Inflammatory macrophage treated with lipopolysaccharide for 1 hour (primary cell): ENCODE results near the gene COL8A2.

Experiments
- DNase-seq, 2 donors: peaks; one replicate each; pipeline ENCODE4 v3.0.0-alpha.2; 2020 to 2022

COL8A2 gene

DNA sequence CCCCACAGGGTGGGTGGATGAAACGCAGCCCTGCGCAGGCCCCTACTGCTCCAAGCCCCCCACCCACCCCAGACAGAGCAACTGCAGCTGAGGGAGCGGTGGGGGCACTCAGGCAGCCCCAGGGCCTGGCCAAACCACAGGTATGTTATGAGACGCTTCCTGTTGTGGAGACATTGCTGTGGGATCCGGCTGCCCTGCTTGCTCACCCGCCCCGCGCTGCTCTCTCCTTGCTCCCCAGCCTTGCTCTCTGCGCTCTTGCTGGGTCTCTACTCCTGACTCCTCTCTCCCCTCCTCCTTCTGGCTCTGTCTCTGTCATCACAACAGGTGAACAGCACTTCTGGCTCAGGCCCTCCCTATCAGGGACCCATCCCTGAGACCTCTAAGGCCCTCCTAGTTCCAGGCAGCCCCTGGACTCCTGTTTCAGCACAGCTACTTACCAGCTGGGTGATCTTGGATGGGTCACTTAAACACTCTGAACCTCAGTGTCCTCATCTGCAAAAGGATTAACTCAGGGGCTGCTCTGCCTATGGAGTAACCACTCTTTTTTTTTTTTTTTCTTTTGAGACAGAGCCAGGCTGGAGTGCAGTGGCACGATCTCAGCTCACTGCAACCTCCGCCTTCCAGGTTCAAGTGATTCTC lies 15.9 kb downstream of the COL8A2 start:
- DNase-seq = no peak

DNA sequence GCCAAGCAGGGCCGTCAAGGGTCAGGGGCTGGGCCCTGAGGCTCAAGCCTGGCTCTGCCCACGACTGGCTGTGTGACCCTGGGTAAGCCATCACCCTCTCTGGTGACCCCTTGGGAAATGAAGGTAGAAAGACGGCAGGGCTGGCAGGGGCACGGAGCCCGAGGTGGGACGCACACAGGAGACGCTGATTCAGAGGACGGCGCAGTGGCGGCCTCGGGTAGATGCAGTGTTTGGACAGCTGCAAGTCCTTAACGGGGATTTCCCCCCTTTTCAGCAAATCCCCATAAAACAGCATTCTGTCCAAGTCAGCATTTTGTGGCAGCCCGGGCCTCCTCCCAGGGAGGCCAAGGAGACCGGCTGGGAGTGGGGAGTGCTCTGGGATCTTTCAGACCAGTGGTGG lies 16.7 kb downstream of the COL8A2 start:
- DNase-seq = no peak

DNA sequence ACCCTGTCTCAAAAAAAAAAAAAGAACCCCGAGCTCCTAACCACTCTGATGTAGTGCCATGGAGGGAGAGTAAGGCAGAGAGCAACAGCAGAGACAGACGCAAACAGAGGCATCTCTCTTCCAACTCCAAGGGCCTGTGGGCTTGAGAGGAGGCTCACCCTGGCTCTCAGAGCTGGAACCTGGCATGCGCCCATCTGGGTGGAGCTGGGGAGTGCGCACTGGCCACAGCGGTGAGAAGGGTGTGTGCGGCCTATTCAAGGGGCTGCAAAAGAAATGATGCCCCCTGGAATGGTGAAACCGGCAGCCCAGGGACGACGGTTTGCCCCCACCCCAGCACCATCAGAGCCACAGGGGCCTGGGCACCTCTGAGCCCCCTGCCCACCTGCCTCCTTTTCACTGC lies 17.6 kb downstream of the COL8A2 start:
- DNase-seq = no peak

DNA sequence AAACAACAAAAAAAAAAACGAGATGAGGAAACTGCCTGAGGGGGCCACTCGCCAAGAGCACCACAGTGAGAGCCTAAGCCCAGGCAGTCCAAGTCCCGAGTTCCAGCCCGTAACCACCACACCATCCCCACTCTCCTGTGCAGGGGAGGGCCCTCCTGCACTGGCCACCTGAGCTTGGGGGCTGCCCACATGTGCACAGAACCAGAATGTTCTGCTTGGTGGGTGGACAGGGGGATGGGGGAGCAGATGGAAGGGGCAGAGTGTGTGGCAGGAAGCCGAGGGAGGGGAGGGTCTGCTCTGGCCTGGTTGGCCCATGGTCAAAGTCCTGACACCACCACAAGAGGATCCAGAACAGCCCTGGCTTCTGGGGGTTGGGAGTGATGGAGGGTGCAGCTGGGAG lies 18.8 kb downstream of the COL8A2 start:
- no peak for DNase-seq

DNA sequence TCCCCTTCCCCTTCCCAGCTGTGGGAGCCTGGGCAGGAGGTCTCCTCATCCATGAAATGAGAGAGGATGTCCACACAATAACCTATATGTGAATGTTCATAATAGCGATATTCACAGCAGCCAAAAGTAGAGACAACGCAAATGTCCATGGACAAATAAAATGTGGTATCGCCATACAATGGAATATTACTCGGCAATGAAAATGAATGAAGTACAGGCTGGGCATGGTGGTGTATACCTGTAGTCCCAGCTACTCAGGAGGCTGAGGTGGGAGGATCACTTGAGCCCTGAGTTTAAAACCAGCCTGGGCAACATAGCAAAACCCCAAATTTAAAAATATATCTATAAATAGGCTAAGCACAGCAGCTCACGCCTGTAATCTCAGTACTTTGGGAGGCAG lies 23.5 kb downstream of the COL8A2 start:
- DNase-seq = no peak

DNA sequence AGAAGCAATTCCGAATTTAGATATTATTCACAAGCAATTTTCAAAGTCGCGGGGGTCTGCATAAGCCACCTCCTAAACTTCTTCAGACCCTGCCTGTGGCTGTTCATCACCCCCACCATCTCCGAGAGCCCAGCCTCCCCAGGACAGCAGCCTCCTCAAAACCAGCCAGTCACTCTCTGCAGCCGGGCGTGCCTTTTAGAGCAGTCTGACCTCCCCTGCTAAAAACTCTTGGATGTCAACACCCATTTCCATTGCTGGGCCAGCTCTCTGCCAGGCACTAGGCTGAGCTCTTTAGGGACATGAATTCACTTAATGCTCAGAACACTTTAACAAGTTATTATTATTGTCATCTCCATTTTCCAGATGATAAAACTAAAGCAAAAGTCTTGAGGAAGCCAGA lies 24.6 kb downstream of the COL8A2 start:
- DNase-seq = no peak

DNA sequence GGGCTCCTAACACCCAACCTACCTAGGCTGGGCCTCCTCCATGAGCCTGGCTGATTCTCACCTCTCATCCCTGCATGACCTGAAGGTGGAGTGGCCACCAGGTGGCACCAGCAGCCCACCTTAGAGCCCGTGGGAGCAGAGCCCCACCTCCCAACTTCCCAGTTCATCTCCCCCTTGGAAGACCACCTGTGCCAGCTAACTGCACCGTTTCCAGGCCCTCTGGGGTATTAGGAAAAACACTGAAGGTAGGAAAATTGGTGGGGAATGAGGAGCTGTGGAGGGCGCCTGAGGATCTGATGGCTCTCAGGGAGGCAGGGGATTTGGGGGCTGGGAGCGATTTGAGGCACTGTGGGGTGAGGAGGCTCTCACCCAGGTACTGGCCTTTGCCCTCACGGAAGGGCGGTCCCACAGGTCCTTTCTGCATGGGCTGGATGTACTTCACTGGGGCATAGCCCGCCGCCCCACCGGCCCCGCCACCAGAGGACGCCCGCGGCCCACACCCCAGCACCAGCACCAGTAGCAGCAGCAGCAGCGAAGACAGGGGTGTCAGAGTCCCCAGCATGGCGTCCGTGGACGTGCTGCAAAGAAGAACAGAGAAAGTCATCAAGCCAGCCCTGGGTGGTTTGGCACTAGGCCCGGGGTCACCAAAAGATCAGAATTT lies 25.2 kb downstream of the COL8A2 start:
- peak in 1 of 2 donors; percentile 83 for DNase-seq

DNA sequence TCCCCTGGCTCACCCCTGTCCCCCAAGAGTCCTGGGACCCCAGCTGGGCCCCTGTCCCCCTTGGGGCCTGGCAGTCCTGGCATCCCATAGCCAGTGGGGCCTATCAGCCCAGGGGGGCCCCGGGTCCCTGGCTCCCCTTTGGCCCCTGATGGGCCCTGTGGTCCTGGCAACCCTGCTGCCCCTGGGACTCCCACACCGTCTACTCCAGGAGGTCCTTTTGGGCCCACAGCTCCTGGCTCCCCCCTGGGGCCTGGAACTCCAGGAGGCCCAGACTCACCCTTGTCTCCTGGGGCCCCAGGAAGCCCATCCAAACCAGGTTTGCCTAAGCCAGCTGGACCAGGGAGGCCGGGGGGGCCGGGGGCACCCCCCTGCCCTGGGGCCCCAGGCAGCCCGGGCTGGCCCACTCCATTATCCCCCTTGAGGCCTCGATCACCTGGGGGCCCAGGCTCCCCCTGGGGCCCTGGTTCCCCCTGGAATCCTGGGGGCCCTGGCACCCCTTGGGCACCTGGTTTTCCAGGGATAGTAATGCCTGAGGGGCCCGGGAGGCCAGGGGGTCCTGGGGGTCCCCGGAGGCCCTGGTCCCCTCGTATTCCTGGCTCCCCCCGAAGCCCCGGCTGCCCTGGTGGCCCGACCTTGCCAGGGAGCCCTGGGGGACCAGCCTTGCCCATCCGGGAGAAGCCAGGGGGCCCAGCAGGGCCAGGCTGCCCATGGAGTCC lies 26.2 kb downstream of the COL8A2 start:
- no peak for DNase-seq

DNA sequence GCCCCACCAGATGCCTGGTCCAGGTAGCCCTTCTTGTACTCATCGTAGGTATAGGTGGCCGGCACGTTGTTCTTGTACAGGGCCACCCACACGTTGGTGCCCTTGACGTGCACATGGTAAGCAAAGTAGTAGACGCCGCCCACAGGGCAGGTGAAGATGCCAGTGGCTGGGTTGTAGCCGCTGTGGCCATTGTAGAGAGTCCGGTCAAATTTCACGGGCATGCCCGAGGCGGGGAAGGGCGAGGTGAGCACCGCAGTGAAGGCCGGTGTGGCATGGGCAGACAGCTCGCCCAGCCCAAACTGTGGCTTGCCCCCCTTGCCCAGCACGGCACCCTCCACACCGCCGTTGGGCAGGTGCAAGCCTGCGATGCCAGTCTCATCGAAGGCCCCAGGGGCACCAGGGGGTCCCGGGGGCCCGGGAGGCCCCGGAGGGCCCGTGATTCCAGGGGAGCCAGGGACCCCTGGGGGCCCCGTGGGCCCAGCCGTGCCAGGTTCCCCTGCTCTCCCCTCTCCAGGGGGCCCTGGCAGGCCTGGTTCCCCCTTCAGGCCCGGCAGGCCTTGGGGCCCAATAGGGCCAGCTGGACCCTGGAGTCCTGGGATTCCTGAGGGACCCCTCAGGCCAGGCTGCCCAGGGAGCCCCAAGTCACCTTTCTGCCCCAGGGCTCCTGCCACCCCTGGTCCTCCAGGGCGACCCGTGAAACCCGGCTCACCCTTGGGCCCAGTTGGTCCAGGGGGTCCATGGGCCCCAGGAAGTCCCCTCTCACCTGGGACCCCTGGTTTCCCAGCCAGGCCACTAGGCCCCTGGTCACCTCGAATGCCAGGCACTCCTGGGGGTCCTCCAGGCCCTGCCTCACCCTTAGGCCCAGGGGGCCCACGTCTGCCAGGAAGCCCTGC lies 27.1 kb downstream of the COL8A2 start:
- no peak for DNase-seq

DNA sequence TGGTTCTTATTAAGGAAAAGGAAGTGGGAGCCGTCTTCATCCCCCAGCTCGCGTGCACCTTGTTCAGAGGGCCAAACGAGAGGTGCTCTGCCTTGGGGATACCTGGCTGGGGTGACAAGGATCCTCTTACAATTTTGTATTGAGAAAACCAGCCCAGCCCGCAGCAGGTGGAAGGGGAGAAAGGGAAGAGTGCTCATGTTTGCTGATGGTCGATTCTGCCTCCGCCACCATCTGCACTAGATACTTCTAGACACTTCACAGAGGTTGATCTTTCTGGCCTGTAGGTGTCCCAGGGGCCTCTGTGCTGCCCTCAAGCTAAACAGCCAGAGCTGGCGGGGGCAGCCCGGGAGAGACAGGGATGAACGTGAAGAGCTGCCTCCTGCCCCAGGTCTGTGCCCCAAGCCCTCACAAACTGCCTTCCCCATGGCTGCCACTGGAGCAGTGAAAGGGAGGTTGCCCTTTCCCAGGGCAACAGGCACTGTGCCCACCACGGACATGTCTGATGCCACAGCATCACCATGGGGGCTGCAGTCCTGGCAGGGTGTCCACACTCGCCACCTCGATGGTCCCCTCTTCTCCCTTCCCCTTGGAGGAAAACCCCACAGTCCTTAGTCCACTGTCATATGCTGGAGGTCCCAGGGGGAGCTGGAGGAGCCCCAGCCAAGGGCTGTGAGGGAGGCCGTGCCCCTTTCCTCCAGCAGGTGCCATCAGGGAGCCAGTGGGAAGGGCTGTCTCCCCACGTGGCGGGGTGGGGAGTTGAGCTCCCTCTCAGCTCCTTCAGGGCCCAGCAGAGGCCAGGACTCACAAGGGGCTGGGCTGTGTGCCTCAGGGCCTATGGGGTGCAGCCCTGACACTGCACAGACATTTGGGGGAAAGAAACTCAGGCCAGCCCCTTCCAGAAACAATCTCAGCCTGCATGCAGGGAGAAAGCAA lies 28.3 kb downstream of the COL8A2 start:
- DNase-seq = no peak

DNA sequence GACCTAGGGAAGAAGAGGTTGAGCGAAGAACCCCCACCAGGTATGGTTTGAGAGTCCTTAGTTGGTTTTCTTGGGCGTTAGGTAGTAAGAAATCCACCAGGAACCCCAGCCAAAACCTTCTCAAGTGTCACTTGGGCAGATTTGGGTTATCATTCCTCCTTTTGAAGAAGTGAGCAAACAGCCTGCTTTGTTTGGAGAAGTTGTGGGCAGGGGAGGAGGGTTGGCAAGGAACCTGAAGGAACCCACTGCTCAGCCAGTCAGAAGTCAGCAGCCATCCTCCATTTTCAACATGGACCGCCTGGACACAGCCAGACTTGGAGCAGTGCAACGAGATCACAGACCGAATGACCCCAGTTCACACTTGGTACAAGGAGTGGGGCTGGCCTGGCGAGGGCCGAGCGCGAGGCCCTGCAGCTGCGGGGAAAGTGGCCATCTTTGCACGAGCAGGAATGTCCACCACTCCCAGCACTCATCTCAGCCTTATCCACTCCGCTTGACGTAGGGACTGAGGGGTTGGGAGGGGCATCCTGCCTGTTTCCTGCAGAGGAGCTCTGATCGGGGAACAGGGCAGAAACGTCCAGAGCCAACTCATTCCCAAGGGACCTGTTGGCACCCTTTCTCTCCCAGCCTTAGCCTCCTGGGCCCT lies 29.1 kb downstream of the COL8A2 start:
- peak; percentile 56 to 64 for DNase-seq

DNA sequence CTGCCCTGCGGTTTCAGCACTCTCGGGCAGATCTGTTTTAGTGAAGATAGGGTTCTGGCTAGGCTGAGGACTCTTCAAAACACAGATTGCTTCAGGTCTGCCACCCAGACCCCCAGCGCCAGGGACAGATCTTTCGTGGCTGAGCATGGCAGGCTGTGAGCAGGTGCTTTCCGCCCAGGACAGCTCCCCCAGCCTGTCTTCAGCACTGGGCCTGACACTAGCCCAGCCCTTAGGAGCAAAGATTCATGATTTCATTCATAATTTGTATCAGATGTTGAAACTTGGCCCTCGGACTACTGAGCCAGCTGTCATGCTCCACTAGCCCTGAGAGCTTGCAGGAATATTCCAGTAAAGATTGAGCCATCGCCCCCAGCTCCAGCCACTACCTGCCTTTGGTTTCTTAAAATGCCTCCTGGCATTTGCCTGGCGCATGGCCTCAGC lies 30.4 kb downstream of the COL8A2 start:
- no peak for DNase-seq

DNA sequence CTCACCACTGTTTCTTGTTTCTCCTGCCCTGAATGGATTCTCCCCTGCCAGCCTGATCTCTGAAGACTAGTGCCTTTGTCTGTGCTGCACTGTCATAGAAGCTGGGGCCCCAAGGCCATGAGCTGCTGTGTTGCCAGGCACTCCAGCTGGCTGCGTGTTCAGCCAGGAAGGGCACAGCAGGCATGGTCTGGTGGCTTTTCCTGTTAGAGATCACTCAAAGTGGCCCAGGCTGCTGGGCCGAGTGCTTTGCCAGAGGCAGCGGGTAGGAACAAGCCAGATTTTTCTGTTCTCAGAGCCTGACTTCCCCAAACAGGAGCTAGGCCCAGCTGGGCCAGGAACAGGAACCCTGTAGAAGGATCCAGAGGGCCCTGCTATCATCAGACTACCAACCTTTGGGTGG lies 31.1 kb downstream of the COL8A2 start:
- DNase-seq = no peak

DNA sequence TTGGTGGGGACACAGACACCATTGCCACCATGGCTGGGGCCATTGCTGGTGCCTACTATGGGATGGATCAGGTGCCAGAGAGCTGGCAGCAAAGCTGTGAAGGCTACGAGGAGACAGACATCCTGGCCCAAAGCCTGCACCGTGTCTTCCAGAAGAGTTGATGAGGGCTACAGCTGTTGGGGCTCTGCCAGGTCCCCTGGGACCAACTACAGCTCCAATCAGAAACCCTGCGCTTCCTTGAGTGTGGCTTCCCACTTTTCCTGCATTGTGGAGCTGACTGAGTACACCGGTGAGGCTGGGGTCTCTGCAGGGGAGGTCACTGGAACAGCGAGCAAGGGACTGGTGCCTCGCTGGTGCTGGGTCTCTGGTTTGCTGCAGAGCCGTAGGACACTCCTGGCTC lies 31.8 kb downstream of the COL8A2 start:
- no peak for DNase-seq

DNA sequence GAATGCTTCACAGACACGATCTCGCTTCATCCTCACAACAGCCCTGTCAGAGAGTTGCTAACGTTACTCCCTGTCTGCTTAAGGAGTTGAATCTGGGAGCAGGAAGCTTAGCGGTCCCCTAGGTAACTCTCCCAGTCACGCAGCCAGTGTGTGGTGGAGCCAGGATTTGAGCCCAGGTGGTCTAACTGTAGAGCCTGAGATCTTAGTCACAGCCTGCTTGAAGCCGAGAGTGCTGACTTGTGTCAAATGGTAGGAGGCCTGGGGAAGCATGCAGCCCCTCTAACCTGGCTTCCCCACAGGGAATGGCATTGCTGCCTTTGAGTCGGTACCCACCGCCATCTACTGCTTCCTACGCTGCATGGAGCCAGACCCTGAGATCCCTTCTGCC lies 32.2 kb downstream of the COL8A2 start:
- DNase-seq = no peak

DNA sequence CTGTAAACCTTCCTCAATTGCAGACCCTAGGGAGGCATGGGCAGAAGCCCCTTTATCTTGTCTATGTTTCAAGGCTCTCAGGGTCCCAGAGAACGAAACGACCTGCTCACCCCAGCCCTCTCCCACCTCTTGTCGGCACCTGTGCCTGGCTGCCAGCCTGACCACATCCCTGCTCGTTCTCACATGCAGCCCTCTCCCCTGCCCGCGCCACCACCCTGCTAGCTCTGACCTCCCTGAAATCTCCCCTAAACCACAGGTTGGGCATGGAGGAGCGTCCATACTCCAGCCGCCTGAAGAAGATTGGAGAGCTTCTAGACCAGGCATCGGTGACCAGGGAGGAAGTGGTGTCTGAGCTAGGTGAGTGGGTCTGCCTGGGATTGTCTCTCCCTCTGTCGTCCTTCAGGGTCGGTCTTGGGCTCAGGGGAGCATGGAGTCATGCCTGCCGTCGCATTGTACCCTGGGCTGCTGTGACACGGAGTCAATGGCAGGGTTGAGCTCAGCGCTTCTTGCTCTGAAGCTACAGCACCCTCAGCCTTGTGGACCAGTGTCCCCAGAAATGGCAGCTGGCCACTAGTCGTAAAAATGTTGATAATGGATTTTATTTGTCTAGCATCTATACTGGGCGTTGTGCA lies 32.7 kb downstream of the COL8A2 start:
- no peak for DNase-seq

DNA sequence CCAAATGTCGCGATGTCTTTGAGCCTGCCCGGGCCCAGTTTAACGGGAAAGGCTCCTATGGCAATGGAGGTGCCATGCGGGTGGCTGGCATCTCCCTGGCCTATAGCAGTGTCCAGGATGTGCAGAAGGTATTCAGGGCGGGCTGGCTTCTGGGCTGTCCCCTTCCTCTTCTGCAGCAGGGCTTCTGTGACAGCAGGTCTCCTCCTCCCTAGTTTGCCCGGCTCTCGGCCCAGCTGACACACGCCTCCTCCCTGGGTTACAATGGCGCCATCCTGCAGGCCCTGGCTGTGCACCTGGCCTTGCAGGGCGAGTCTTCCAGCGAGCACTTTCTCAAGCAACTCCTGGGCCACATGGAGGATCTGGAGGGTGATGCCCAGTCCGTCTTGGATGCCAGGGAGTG lies 33.3 kb downstream of the COL8A2 start:
- no peak for DNase-seq

DNA sequence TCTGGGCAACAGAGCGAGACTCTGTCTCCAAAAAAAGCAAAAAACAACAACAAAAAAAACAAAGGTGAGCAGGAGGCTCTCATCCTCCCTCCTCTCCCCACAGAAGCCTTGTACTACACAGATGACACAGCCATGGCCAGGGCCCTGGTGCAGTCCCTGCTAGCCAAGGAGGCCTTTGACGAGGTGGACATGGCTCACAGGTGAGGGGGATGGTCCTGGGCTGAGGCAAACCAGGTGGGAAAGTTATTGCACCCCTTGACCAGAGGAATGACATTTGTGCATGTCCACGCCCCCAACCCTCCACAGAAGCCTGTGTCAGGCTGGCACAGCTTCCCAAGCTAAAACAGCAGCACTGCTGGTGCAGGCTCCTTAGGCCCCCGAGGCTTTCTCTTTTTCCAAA lies 33.9 kb downstream of the COL8A2 start:
- no peak for DNase-seq

DNA sequence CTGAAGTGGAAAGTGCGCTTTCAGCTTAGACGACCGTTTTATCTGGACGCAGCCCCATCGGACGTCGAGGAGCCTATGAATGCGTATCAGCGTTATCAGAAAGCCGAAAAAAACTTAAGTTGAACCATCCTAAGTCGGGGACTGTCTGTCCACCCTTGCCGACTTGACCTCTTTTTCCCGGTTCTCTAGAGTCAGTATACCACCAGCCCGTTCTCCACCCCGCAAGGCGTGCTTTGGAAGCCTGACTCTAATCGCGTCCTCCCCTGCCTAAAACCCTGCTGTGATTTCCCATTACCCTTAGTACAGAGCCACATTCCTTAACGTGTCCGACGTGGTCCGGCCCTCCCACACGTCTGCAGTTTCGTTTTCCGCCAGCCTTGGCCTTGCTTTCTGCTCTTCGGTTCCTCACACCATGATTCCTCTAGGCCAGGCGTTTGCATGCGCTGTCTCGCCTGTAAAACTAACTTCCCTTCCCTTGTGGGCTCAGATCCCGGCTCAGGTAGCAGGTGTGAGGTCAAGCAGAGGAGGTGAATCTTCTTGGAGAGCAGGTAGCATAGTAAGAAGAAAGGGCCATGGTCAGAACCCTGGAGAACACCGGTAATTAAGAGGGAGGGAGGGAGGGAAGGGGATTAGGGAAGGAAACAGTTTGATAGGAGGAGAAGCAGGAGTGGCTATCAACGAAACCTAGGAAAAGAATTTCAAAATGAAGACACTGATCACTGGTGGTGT lies 35.5 kb downstream of the COL8A2 start:
- peak; percentile 75 to 84 for DNase-seq
